ENCODE measurements around the gene METTL17. TPM values are rescaled to one million over a fixed set of nuclear protein-coding genes. Genes with fewer than 3 reads are reported as not detected.

Gene METTL17
- total and polyA plus RNA-seq, 12 donors: 66.2 to 231 (median 100) TPM

GRCh38 chr14:21030531-21030930, 40.8 kb downstream of the METTL17 start:
- peak in 2 of 7 donors; percentile 9 to 13 for DNase-seq
- Histone ChIP-seq H3K4me3 (no peak overlapping the region), H3K4me1 (replicated peaks in 1 of 2) (peaks cover 13 to 15% of the 10 kb centered on the region in 2 donors), H3K9me3 (replicated peaks in 1 of 3) (no peaks in the 10 kb centered on the region), H3K36me3 (replicated peaks in 1 of 2) (no peaks in the 10 kb centered on the region), H3K27me3 (no peaks in the 10 kb centered on the region), H3K27ac (no peak overlapping the region)
- intact Hi-C loops (cut with DNase I): no loop called here
- no peak for TF ChIP-seq CTCF (IDR thresholded peaks at IDR 0.05)
- no peak for TF ChIP-seq POLR2A (IDR thresholded peaks at IDR 0.05)
- WGBS, 4 donors: 88 to 96% (median 90%) methylated on average over 12 of the region's 12 CpGs

GRCh38 chr14:21032326-21033132, 42.7 kb downstream of the METTL17 start:
- Histone ChIP-seq H3K4me1 (replicated peaks in 1 of 2) (peaks cover 0 to 4% of the 10 kb centered on the region in 2 donors), H3K36me3 (replicated peaks in 1 of 2) (no peaks in the 10 kb centered on the region), H3K27me3 (no peaks in the 10 kb centered on the region), H3K9me3 (replicated peaks in 1 of 3) (no peaks in the 10 kb centered on the region), H3K4me3 (no peak overlapping the region), H3K27ac (no peak overlapping the region)
- intact Hi-C loops (cut with DNase I): no loop called here
- no peak for DNase-seq
- WGBS, 4 donors: 83 to 90% (median 86%) methylated on average over 5 of the region's 5 CpGs
- TF ChIP-seq POLR2A (IDR thresholded peaks at IDR 0.05): no peak
- TF ChIP-seq CTCF (IDR thresholded peaks at IDR 0.05): no peak

GRCh38 chr14:21033133-21033698, 43.4 kb downstream of the METTL17 start:
- TF ChIP-seq POLR2A (IDR thresholded peaks at IDR 0.05) (no peak), CTCF (IDR thresholded peaks at IDR 0.05) (no peak)
- Histone ChIP-seq H3K27ac (no peak overlapping the region), H3K36me3 (replicated peaks in 1 of 2) (no peaks in the 10 kb centered on the region), H3K4me1 (replicated peaks in 1 of 2) (peaks cover under 1 to 8% of the 10 kb centered on the region in 2 donors), H3K9me3 (replicated peaks in 1 of 3) (no peaks in the 10 kb centered on the region), H3K4me3 (no peak overlapping the region), H3K27me3 (no peaks in the 10 kb centered on the region)
- DNase-seq: no peak
- intact Hi-C loops (cut with DNase I): no loop called here
- WGBS, 4 donors: 90 to 97% (median 96%) methylated on average over 4 of the region's 4 CpGs

GRCh38 chr14:21034707-21035106, 44.9 kb downstream of the METTL17 start, which contains the start of gene RNASE13:
RNASE13 (minus strand) TSS chr14:21034807; CDS start chr14:21034288, 519 bp downstream.
- no peak for DNase-seq
- intact Hi-C loops (cut with DNase I): no loop called here
- Histone ChIP-seq H3K27me3 (no peaks in the 10 kb centered on the region), H3K4me1 (replicated peaks in 1 of 2) (peaks cover 15 to 23% of the 10 kb centered on the region in 2 donors), H3K27ac (no peak within 1 kb of the TSS), H3K9me3 (replicated peaks in 1 of 3) (no peaks in the 10 kb centered on the region), H3K4me3 (no peak within 1 kb of the TSS), H3K36me3 (replicated peaks in 1 of 2) (no peaks in the 10 kb centered on the region)
- TF ChIP-seq CTCF (IDR thresholded peaks at IDR 0.05) (no peak), POLR2A (IDR thresholded peaks at IDR 0.05) (no peak)
- WGBS, 4 donors: 74 to 83% (median 77%) methylated on average over 5 of the region's 5 CpGs
